ENCODE results near the gene KLHL24.
"Not testable (repeated sequence)": the region's sequence is repeated elsewhere in the genome, so short reads cannot be mapped to it uniquely, and the experiment has no call there.

KLHL24 gene

DNA sequence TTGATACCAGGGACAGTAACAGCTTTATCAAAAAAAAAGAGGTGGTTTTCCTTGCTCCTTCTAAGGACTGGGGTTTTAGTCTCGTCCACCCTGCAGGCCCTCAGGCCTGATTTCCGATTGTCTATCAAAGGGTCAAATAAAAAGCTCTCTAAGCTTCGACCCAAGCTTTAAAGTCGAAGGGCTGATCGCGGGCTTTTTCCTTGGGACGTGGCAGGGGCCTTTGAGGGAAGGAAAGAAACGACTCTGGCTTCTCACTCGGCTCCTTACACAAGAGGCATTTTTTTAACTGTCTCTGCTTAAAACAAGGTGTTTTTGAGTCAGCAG, 354 bp upstream of the KLHL24 start:
- DNase-seq (ENCODE audit: low spot score), result no peak

GRCh38 chr3:183636221-183637105, 1.0 kb downstream of the KLHL24 start:
- peak; percentile 96 for DNase-seq (ENCODE audit: low spot score)

DNA sequence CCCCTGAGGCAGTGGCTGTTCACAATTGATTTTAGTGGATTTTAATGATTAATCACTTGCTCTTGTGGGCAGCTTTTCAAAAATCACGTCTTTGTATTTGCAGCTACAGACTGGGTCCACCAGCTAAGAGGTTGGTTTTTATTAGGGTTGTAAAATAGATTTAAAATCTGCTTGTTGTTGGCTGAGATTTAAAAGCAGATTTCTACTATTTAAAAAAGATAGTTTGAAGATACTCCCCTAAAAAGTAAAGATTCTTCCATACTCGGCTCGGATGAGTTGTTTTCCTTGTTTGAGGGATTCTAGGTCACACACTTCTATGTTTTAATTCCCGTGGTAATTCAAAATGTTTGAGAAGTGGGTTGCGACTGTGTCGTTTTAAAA, 1.7 kb downstream of the KLHL24 start:
- no peak for DNase-seq (ENCODE audit: low spot score)

- DNase-seq (ENCODE audit: low spot score), result not testable (repeated sequence)
These were observed 2.2 kb downstream of the KLHL24 start for GRCh38 chr3:183637633-183638032.

DNA sequence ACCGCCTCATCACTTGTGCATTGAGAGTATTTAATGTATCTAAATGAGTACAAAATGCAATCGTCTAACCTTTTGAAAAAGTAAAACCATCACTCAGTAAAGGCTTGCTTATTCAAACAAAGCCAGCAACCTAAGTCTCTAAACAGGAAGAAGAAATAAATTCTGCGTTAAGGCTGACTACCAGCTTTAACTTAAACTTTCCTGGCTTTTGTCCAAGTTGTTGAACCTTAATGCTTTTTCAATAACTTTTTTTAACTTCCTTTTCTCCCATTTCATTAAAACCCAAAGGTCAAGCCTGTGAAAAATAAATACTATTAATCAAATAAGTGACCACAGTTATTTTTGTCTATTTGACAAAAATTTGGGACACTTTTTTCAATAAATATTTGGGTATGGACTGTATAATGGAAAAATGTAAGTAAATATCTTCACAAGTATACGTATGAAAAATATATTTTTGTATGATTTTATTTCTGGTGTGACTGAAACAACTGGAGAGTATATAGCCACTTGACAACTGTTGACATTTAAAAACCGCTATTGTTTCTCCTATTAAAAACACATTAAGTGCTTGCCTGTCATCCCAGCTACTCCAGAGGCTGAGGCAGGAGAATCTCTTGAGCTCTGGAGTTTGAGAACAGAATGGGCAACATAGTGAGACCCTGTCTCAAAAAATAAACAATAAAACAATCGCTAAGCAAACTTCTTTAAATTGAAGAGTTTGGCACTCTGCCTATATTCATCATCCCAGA, 2.9 kb downstream of the KLHL24 start:
- DNase-seq (ENCODE audit: low spot score), result no peak

DNA sequence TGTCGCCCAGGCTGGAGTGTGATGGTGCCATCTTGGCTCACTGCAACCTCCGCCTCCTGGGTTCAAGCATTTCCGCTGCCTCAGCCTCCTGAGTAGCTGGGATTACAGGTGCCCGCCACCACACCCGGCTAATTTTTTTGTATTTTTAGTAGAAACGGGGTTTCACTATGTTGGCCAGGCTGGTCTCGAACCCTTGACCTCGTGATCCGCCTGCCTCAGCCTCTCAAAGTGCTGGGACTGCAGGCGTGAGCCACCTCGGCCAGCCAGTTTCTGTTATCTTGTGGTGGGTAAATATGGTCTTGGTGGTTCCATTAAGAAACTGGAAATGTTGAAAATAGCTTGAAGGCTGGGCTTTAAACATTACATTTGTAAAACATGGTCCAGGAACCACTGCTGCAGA, 5.2 kb downstream of the KLHL24 start:
- not testable (repeated sequence) for DNase-seq (ENCODE audit: low spot score)

GRCh38 chr3:183641882-183642281, 6.5 kb downstream of the KLHL24 start:
- no peak for DNase-seq (ENCODE audit: low spot score)

DNA sequence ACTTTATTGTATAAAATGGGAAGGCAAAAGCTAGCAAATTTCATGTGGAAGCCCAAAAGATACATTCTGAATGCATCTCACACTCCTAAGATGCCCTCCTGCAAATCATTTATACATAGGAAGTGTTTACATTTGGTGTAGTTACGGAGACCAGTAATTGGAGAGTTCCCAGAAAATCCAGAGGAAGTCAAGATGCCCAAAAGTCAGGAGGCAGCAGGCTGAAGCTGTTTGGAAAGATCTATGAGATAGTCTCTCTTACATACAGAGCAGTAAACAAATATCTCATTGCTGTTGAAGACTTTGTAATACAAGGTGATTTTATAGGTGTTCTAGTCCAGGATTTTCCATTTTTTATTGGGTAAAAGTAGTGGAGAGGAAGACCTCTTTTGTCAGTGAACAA, 8.8 kb downstream of the KLHL24 start:
- DNase-seq (ENCODE audit: low spot score), result no peak

- no peak for DNase-seq (ENCODE audit: low spot score)
These were observed 9.8 kb downstream of the KLHL24 start for GRCh38 chr3:183645254-183645653.

GRCh38 chr3:183650554-183650953, 15.1 kb downstream of the KLHL24 start:
- DNase-seq (ENCODE audit: low spot score), result no peak

- no peak for DNase-seq (ENCODE audit: low spot score)
These were observed 18.0 kb downstream of the KLHL24 start for GRCh38 chr3:183653209-183654064.

DNA sequence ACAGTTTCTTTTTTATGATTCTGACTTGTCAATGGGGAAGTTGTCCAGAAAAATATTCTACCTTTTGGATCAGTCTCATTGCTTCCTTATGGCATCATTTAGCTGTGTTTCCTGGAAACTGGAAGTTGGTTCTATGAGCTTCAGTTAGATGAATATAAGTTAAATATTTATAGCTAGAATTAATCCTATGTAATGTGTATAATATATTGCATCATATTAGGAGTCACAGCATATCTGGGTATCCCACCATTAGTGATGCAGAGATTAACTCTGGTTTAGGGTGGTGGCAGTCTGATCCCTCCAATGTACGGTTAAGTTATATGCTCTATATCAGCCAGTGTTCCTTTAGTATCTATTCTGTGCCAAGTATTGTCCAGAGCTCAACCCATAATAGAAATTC, 19.3 kb downstream of the KLHL24 start:
- DNase-seq (ENCODE audit: low spot score), result no peak

GRCh38 chr3:183662099-183662498, 26.7 kb downstream of the KLHL24 start:
- no peak for DNase-seq (ENCODE audit: low spot score)

DNA sequence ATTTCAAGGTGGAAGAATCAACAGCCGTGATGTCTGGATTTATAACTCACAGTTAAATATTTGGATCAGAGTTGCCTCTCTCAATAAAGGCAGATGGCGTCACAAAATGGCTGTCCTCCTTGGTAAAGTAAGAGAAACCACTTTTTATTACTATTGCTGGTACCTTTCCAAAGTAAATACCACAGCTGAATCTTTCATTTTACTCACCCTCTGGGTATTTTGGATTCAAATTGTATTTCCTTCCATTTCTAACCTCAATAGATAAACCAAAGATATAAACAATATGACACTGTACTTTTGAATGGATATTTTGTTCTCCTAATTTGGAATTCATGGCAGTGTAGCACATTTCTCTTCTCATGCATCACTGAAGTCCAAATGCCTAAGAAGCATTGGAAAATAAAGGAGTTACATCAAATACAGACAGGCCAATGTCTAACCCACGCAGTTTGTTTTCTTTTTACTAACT, 29.5 kb downstream of the KLHL24 start:
- no peak for DNase-seq (ENCODE audit: low spot score)

- DNase-seq (ENCODE audit: low spot score), result no peak
These were observed 44.6 kb downstream of the KLHL24 start for GRCh38 chr3:183680061-183680460.

DNA sequence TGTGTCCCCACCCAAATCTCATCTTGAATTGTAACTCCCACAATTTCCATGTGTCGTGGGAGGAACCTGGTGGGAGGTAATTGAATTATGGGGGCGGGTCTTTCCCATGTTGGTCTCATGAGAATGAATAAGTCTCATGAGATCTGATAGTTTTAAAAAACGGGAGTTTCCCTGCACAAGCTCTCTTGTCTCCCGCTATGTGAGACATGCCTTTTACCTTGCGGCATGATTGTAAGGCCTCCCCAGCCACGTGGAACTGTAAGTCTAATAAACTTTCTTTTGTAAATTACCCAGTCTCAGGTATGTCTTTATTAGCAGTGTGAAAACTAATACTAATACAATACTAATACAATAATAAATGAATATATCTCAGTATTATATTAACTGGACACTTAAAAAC, 52.3 kb downstream of the KLHL24 start:
- no peak for DNase-seq (ENCODE audit: low spot score)

- no peak for DNase-seq (ENCODE audit: low spot score)
These were observed 53.5 kb downstream of the KLHL24 start for GRCh38 chr3:183688874-183689273.

DNA sequence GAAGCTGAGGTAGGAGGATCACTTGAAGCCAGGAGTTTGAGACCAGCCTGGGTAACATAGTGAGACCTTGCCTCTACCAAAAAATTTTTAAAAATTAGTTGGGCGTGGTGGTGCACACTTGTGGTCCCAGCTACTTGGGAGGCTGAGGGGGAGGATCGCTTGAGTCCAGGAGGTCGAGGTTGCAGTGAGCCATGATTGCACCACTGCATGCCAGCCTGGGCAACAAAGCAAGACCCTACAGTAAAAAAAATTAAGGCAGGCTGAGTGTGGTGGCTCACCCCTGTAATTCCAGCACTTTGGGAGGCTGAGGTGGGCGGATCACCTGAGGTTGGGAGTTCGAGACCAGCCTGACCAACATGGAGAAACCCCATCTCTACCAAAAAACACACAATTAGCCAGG, 54.2 kb downstream of the KLHL24 start:
- DNase-seq (ENCODE audit: low spot score), result not testable (repeated sequence)

- no peak for DNase-seq (ENCODE audit: low spot score)
These were observed 55.1 kb downstream of the KLHL24 start for GRCh38 chr3:183690402-183690995.

GRCh38 chr3:183692436-183692835, 57.0 kb downstream of the KLHL24 start:
- DNase-seq (ENCODE audit: low spot score), result no peak

DNA sequence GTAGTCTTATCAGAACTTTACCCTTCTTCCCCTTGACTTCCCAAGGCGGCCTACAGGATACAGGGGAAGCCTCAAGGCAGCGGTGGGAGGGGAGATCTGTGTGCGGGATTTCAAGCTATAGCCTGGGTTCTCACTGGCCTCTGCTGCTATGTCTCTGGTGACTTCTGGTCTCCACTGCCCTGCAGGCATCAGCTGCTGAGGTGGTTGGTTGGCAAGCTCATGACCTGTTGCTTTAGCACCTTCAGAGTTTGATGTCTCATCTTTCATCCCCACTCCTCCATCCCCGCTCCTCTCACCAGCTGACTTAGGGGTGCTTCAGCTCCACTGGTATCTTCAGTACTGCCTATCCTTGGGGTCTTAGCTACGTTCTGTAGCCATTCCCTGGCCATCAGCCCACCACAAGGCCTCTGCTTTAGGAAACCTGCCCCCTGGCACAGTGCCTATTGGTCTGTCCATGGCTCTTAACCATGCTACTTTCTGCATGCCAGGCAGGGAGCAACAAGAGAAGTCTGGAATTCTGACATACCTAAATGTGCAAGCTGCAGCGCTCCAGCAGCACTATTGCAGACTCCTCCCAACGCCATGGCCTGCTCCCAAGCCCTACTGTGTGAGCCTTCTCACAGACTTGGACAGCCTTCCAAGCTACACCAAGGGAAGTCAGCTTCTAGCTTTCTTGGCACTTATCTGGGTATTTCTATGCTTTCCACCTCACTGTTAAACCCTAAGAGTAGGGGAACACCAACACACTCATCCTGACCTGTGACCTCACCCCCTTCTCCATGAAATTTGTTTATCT, 60.3 kb downstream of the KLHL24 start:
- DNase-seq (ENCODE audit: low spot score), result no peak
